HG03139 (cell line): ENCODE results near the gene OPALIN.

Experiments
- ATAC-seq: cut with Tn5 transposase; IDR thresholded peaks from one replicate; pipeline ENCODE4 v1.9.1; 2021; ENCODE audit not compliant: unreplicated experiment

Gene OPALIN

DNA sequence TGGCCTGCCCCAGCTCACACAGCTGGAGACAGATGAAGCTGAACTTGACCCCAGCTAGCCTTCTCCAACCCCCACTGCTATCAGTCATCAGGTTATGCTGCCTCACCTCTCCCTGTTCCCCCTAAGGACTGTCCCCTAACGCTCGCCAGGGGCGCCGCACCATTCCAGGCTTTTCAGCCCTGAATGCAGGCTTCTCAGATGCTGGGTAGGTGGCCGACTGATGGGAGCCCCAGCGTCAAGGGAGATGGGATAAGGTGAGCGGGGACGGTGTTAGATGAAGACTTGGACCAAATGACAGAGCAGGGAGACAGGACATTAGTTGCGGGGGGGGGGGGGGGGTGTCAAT, 15.8 kb upstream of the OPALIN start:
- ATAC-seq = no peak

DNA sequence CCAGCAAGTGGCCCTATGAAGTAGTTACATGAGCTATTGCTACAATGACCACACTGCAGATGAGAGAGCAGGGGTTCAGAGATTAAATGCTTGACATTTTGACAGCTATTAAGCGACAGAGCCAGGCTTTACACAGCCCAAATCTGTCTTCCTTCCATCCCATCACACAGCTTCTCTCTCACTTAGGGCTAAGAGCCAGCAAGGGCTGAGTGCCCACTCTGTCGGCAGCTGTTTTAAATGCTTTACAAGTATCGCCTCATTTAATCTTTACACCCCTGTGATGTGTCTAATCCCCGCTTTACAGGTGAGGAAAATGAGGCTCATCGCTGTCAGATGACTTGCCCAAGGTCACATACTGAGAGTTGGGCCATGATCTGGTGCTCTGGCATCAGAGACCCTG, 15.2 kb upstream of the OPALIN start:
- ATAC-seq = no peak

DNA sequence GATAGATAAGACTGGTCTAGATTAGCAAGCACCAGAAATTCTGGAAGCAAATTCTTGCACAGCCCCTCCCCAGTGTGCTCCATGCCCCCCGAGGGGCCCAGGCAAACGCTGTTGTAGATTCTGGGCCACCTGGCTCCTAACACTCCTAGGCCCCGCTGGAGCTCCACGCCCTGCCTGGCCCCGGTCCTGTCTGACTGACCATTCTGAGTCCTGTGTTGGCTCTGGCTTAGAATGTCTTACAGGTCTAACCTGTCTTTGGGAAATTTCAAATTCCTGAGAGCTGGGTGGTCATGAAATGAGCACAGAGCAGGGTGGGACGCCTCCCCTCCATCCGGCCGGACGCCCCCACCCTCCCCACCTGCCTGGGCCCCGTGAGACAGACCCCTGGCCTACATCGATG, 12.6 kb upstream of the OPALIN start:
- no peak for ATAC-seq

DNA sequence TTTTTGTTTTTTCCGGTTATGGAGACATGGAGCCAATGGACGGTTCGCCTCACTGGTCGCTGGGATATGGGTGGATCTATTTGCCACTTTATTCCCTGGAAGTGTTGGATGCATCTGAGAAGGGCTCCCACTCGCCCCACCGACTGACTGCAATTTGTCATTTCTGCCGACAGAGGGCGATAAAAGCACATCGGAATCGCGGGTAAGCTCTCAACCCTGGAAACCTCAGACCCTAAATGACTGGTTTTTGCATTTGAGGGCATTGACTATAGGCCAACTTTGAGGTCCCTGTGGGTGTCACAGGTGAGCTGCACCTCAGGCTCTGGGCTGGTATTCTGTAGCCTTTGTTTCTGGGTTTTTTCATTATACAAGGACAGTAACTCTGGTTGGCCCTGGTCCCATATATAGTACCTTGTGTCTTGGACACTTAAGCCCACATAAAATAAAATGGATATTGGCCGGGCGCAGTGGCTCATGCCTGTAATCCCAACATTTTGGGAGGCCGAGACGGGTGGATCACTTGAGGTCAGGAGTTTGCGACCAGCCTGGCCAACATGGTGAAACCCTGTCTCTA, 11.9 kb upstream of the OPALIN start:
- no peak for ATAC-seq

DNA sequence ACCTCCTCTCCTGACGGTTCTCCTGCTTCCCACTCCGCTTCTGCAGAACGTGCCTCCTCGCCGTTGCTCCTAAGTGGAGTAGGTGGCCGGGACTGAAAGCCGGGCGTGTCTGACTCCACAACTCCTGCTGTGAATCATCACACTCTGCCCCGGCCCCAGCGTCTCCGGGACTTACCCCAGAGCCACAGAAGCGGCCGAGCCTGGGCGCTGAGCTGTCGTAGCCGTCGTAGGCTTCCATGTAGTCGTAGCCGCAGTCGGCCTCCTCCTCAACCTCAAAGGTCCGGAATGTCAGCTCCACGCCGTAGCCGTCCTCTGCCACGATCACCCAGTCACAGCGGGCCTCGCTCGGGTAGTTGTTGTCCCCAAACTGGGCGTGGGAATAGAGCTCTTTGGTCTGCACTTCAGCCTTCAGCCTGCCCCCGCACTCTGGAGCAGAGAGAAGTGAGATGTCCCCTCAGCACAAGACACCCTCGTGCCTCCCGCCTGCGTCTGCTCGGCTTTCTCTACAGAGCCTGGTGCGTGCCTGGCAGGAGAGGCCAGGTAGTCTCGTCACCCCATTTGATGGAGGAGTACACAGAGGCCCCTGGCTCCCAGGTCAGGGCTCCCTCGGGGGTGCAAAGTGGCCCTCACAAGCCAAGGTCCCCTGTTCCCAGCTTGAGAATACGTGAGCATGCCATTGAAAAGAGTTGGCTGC, 11.2 kb upstream of the OPALIN start:
- no peak for ATAC-seq

DNA sequence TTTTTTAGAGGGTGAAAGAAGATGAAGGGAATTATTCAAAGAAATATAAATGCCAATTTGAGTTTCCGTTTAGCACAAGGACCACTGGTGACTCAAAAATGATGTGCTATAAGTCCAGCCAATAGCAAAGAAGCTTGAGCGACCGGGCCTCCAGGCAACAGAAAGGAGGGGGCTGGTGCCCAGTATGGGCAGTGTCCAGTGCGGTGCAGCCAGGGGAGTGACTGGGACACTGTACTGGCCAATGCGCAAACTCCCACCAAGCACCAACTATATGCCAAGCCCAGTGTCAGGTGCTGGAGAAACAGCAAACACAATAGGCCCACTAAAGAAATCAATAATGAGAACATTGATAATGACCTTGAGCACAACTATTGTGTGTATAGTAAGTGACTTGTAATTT, 10.2 kb upstream of the OPALIN start:
- ATAC-seq = no peak

DNA sequence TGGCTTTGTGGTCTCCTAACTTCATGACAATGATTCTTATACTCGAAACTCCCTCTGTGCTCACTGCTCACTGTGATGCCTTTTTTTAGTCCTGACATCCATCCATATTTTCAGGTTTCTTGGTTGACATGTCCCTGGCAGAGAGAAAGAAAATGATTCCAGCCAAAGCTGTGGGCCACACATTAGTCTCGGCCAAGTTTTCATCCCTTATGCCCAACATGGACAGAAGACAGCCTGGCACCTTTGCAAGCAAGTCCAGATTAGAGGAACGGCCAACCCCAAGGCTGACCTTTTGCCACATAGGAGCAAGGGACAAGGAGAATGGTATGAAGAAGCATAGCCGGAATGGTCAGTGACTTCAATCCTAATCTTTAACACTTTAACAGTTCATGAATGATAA, 8.7 kb upstream of the OPALIN start:
- no peak for ATAC-seq

DNA sequence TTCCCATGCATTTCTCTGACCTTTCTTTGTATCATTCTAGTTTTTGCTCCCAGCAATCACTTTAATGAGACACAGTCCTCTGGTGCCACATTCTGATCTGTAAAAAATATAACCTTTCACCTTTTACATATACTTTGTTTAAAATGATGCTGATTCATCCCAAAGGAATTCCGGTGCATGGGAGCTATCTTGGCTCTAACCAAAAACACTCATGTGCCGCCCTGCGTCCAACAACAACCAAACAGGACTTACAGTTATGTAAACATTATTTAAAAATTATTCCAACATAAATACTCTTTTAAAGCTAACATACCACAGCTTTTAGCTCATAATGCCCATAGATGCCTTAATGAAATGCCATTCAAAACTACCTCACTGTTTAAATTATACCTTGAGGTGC, 7.7 kb upstream of the OPALIN start:
- no peak for ATAC-seq

DNA sequence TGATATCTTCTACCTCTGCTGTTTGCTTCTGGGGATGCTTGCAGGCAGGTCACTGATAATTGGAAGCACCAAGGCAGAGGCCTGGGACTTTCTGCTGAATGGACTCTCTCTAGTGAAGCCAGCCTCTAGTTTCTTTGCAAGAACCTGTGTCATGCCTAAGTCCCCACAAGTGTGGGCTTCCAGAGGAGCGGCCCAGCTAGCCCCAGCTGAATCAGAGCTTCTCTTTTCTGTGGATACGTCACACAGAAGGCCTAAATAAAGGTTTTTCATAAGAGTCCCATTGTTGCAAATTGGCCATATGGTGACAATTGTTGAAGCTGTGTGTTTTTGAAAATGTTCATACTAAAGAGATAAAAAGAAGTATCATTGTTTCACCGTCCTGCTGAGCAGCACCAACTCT, 6.8 kb upstream of the OPALIN start:
- ATAC-seq = no peak

DNA sequence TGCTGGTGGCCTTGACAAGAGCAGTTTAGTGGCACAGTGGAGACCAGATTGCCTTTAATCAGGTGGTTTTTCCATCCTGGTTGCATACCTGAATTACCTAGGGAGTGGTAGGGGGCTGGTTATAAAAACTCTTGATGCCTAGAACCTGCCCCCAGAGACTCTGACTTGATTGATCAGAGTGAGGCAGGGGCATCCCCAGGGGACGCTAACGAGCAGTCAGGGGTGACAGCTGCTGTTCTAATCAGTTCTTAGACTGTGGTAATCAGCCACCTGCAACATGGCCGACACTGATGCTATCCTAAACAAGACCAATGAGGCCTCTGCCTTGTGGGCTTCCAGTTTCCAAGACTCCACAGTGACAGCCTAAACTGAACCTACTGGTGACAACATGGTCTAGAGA, 2.0 kb upstream of the OPALIN start:
- ATAC-seq = no peak

DNA sequence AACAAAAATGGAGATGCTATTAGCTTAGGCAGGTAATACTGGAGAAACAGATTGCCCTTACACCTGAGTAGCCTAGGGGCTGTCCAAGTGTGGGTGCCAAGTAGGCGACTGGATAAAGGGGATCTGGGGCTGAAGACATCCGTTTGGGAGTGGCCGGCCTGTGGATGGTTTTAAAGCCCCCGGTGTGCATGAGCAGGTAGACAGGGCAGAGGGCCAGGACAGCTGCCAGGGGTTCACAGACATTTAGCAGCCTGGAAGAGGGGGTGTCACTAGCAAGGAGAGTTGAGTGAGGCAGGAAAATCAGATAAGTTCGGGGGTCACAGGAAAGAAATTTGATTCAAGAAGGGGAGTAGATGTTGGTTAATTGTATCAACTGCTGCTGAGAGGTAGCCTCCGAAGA, 1.5 kb upstream of the OPALIN start:
- ATAC-seq = no peak

DNA sequence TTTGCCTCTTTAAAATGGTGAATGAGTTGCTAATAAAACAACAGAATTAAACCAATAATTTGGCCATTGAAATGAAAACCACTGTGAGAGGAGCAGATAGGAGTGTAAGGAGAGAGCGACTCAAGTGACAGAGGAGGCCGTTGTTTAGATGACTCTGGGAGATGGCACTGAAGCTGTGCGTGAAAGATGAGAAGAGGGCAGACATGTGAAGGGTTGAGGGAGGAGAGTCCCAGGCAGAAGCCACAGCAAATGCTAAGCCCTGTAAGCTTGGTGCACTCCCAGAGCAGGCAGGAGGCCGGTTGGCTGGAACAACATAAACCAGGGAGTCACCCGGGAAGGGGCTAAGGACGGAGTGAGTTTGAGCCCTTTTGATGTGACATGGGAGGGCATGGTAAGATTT, 814 bp upstream of the OPALIN start:
- no peak for ATAC-seq

DNA sequence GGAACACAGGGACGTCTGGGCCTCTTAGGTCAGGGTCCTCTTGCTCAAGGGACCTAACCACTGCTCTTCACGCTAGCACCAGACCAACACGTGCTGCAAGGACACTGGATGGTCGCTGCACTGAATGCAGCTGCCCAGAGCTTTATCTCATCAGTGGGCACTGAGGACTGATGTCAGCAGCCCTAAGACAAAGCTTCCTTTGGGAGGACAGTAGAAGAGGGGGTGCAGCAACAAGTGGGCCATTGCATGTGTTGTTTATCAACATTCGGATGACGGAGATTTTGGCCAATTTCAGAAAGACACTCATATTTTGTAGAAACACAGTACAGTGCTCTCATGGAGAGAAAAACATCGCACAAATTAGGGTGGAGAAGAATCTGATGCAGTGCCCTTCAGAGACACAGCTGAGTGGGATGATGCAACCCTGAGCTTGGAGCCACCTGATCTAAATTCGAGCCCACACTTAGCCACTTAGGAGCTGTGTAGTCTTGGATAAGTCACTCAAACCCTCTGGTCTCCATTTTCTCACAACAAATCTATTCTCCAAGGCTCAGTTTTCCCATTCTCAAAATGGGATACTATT, 1.7 kb downstream of the OPALIN start:
- ATAC-seq = no peak

DNA sequence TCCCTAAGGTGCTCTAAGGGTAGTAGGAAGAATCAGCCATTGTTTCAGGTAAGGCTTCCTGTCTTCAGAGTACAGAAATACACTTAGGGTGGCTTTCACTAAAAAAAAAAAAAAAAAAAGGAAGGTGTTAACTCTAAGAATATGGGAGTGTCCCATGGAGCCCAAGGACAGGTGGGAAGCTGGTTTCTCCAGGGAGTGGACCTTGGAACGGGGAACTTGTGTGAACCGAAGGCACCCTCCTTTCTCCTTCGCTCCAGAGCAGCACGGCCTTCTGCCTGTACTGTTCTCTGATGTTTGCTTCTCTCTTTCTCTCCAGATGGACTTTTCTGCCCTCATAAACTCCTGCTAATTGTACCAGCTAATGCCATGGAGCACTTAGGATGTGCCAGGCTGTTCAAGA, 6.2 kb downstream of the OPALIN start:
- no peak for ATAC-seq

DNA sequence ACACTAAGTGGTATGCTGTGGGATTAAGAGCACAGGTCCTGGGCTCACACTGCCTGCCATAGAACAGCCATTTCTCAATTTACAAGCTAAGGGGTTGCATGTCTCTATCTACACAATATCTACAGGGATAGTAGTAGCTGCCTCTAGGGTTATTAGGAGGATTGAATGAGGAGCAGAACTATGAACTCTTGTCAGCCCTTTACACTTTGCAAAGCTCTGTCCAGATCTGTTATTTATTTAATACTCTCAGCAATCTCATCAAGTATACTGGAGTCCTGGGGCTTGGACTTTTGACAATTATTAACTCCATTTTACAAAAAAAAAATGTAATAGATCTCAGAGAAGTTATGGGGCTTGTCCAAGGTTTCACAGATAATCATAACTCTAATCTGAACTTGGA, 6.8 kb downstream of the OPALIN start:
- ATAC-seq = no peak

DNA sequence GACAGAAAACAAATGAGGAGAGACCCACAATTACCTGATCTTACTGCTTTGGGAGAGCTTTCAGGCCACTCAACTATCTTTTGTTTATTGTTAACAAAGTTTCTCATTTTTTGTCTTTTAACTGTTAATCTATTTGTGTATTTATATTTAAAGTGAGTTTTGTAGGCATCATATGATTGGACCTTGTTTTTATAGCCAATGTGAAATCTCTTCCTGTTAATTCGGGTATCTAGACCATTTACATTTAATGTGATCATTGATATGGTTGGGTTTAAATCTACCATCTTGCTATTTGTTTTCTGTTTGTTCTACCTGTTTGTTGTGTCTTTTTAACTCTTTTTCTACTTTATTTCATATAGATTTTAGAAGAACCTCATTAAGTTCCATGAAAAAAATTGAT, 12.5 kb downstream of the OPALIN start:
- ATAC-seq = no peak

DNA sequence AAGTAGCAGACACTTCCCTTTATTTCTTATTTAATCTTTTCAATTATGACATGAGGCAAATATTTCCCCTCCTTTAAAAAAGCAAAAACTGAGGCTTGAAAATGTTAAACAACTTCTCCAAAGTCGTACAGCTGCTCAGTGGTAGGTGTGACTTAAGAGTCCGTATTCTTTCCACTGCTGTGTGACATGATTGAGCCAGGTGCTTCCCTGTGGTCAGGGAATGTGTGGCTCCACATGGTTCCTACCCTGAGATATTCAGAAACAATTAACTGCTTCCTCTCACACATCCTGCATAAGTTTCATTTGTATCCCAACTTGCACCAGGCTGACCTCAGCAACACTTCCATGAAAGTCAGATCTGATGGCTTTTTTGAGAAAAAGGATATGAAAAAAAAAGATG, 13.6 kb downstream of the OPALIN start:
- ATAC-seq = no peak

DNA sequence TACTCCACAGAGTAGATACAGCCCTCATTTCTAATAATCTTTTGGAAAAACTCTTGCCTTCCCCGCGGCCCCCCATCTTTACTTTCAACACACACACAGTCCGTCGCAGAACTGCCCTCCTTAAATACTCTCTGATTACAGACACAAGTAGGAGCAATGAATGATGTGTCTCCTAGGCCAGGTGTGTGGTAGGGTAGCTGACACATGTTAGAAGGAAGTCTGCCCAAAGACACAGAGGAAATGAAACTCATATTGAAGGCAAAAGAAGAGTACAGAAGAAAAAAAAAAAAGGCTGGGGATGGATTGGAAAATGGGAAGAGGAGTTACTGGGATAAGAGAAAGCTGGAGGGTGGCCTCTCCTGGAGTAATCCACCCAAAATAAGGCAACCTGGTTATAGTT, 14.6 kb downstream of the OPALIN start:
- ATAC-seq = no peak

DNA sequence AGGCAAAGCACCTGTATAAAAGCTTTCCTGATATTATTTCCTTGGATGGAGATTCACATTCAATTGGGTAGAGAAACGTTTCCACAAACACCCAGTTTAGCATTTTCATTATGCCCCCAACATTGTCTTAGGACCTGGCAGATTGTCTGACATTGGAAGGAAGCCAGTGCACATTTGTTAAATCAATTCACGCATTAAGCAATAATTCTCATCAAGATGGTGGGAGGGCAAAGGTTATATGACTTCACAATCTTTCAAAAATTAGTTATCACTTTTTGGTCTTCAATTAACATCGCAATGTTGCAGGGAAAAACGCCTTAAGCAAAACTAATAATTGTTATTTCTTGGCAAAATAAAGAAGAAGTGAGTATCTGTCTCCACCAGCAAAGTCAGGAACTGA, 16.4 kb downstream of the OPALIN start:
- no peak for ATAC-seq

DNA sequence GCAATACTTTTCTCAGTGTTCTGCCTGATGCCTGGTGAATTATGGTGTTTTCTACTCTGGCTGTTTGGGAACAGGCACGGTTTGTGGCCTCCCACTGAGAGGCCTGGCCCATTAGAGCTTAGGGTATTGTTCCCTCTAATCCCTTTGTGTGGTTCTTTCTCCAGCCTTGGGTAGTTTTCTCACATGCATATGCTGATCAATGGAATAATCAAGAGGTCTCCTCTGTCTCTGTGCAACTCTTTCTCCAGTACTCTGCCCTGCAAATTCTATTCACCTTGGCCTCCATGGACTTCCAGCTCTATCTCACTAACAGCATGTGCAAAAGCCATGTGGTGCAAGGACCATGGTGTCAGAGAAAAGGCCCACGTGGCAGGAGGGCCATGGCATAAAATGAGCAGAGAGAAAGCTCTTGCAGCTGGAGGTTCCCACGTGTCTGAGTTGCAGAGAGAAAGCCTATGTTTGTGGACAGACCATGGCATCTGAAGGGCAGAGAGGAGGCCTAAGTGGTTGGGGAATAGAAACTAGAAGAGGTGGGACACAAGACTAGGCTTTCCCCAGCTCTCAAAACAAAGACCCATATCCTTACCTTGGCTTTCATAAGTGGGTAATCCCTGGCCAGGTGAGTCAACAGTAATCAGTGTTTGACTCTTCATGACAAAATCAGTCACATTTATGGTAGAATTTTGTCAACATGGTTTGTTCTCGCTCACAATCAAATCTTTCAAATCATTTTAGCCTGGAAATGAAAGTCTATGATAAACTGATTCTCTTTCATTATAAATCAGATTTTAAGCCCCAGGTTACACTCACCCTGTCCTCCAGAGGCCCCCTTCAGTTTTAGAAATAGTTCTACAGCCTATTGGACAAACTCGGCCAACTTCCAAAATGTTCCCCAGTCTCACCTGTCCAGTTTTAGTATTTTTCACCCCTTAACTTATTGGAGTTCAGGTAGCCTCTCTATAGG, 17.3 kb downstream of the OPALIN start:
- ATAC-seq = no peak

DNA sequence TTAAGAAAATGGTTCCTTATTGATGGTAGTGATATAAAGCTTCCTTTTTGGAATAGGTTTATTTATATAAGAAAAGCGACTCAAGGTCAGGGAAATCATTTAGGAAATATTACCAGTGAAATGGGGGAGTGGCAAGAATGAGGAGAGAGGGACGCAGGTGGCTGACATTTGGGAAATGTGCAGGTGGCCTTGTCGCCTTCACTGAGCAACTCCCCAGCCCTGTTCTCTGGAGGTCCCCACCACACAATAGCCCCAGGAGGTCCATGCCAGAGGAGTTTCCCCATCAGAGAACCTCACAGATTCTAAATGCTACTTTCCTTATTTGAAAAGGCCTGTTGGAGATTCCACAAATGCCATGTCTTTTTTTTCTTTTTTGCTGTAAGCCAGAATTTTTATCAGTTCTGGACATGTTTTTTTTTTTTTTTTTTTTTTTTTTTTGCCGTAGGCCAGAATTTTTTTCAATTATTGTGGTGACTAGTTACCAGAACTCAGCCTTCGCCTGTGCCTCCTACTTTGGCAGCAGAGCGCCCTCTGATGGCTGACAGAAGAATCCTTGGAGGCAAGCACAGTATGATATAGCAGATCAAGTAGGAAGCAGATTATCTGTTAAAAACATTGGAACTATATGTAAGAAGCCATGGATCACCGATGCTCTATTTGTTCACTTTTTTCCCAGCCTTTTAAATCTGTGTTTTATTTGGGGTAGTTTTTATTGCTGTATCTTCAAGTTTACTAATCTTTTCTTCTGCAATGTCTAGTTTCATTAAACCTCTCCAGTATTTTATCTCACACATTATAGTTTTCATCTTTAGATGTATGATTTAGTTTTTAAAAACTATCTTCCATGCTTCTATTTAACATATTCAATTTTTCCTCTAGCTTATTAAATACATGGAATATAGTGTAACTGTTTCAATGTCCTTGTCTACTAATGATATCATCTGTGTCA, 18.6 kb downstream of the OPALIN start:
- ATAC-seq = no peak
